Loucy (cell line): ENCODE data around the gene CFAP92.

Experiments
- EZH2phosphoT487 ChIP-seq: fragments of 200-600 bp; IDR thresholded peaks from 2 replicates; pipeline ENCODE4 v1.6.1; 2018; ENCODE audit warnings: antibody characterized with exemption, mild to moderate bottlenecking, moderate library complexity, borderline replicate concordance
- TF ChIP-seq, protein P1 (sequence below): fragments of 200-600 bp; sonication (generic); conservative IDR thresholded peaks from 2 replicates; pipeline ENCODE4 v1.5.1; 2014; ENCODE audit warnings: mild to moderate bottlenecking, antibody characterized with exemption, low read length

DNA sequence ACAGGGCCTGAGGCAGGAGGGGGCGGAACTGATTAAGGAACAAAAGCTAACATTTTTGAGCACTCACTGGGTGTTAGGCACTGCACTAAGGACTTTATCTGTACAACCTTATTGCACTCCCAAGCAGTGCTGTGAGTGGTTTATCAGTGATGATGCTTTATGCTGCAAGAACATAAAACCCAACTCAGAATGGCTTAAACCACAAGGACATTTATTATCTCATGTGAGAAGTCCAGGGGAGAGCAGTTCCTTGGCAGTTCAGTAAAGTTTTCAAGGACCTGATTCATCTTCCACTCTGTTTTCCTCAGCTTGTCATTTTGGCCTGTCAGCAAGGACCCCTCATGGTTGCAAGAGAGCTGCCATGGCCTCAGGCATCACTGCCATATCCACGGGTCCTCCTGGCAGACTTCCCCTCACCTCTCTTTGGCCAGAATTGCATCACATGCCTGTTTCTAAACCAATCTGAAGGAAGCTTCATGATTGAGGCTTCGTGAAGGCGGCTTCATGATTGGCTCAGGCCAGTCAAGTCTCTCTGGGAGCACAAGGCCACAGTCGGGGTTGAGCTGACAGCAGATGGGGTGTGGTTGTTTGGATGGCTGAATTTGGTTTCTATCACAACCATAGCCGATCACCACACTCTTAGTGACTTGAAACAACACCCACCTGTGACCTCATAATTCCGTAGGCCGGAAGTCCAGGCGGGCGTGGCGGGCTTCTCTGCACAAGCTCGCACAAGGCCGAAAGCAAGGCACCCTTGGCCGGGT lies 23.0 kb upstream of the CFAP92 start:
- TF ChIP-seq, protein P1, sequence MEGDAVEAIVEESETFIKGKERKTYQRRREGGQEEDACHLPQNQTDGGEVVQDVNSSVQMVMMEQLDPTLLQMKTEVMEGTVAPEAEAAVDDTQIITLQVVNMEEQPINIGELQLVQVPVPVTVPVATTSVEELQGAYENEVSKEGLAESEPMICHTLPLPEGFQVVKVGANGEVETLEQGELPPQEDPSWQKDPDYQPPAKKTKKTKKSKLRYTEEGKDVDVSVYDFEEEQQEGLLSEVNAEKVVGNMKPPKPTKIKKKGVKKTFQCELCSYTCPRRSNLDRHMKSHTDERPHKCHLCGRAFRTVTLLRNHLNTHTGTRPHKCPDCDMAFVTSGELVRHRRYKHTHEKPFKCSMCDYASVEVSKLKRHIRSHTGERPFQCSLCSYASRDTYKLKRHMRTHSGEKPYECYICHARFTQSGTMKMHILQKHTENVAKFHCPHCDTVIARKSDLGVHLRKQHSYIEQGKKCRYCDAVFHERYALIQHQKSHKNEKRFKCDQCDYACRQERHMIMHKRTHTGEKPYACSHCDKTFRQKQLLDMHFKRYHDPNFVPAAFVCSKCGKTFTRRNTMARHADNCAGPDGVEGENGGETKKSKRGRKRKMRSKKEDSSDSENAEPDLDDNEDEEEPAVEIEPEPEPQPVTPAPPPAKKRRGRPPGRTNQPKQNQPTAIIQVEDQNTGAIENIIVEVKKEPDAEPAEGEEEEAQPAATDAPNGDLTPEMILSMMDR: no peak
- no peak for TF ChIP-seq EZH2phosphoT487
